OCI-LY7 (cell line): ENCODE results near the gene RAB3C.

Source experiments
- EZH2phosphoT487 ChIP-seq: fragments of 200-600 bp; sonication (generic); IDR thresholded peaks from 2 replicates; pipeline ENCODE4 v1.6.1; 2018; ENCODE audit warnings: low read depth, borderline replicate concordance, mild to moderate bottlenecking, mixed run types, antibody characterized with exemption, low read length, moderate library complexity, mixed read lengths
- TF ChIP-seq, protein P1 (sequence below): fragments of 200-600 bp; sonication (generic); conservative IDR thresholded peaks from 2 replicates; pipeline ENCODE4 v1.5.1; 2014; ENCODE audit warnings: mild to moderate bottlenecking, antibody characterized with exemption, low read length, moderate library complexity, mixed read lengths

DNA sequence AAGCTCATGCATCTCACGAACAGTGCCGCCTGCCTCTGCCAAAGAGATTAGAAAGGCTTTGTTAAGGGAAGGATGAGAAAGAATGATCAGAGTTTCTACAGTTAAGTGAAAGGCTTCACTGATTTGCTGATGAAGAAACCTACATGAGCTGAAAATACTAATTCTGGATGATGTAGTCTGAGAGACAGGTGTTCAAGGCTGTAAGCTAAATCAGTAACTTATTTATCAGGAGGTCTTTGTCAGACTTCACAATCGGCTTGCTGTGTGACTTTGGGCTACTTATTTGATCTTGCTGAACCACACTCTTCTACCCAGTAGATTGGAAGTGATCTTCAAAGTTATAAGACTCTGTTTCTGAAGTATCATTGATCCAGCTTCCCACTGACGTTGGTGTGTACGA, 264.2 kb downstream of the RAB3C start:
- TF ChIP-seq, protein P1, sequence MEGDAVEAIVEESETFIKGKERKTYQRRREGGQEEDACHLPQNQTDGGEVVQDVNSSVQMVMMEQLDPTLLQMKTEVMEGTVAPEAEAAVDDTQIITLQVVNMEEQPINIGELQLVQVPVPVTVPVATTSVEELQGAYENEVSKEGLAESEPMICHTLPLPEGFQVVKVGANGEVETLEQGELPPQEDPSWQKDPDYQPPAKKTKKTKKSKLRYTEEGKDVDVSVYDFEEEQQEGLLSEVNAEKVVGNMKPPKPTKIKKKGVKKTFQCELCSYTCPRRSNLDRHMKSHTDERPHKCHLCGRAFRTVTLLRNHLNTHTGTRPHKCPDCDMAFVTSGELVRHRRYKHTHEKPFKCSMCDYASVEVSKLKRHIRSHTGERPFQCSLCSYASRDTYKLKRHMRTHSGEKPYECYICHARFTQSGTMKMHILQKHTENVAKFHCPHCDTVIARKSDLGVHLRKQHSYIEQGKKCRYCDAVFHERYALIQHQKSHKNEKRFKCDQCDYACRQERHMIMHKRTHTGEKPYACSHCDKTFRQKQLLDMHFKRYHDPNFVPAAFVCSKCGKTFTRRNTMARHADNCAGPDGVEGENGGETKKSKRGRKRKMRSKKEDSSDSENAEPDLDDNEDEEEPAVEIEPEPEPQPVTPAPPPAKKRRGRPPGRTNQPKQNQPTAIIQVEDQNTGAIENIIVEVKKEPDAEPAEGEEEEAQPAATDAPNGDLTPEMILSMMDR, result no peak
- no peak for TF ChIP-seq EZH2phosphoT487
